ENCODE data around the gene INKA2.

- TF ChIP-seq RCOR1 (IDR thresholded peaks at IDR 0.05; ENCODE audit: insufficient replicate concordance, low read length) (no peak), MAZ (IDR thresholded peaks at IDR 0.05; ENCODE audit: borderline replicate concordance, low read depth, low read length) (no peak), CTCF (conservative IDR thresholded peaks at IDR 0.05; ENCODE audit: low read depth, low read length) (no peak), POLR2A (IDR thresholded peaks at IDR 0.05; ENCODE audit: low read depth, low read length) (no peak), RAD21 (IDR thresholded peaks at IDR 0.05; ENCODE audit: low read length) (no peak), BHLHE40 (IDR thresholded peaks at IDR 0.05; ENCODE audit: low read depth, low read length) (no peak), MAFK (IDR thresholded peaks at IDR 0.05; ENCODE audit: low read depth, low read length) (no peak), FOS (IDR thresholded peaks at IDR 0.05; ENCODE audit: low read depth, low read length) (no peak), SMC3 (IDR thresholded peaks at IDR 0.05; ENCODE audit: low read depth, low read length) (no peak), CEBPB (IDR thresholded peaks at IDR 0.05; ENCODE audit: low read depth, low read length) (no peak), MXI1 (IDR thresholded peaks at IDR 0.05; ENCODE audit: borderline replicate concordance, low read depth, low read length) (no peak), RFX5 (IDR thresholded peaks at IDR 0.05; ENCODE audit: low read depth, low read length) (no peak)
Observed at GRCh38 chr1:111704776-111705175, 34.4 kb downstream of the INKA2 start.
